ENCODE results near the gene PHLDB3. TPM values are rescaled to one million over a fixed set of nuclear protein-coding genes. Genes with fewer than 3 reads are reported as not detected.
A peak's percentile ranks its signal among the peaks of the same experiment; 100 is the strongest.

PHLDB3 gene
- total RNA-seq, 1 experiment from 2014 or later = 9.0 TPM

GRCh38 chr19:43465468-43466120, 39.0 kb downstream of the PHLDB3 start, which contains the start of gene LYPD3:
Gene LYPD3 (minus strand): TSS chr19:43465608. CDS start chr19:43465571, 37 bp downstream.
- CTCF ChIA-PET = interaction anchor here (0.6 kb wide), 1 partner anchor 54 kb away, joined by 3 read pairs; no protein-coding TSS in a partner anchor
- POLR2A ChIA-PET (ENCODE audit: low non-redundant PET) = no interaction called here
- intact Hi-C loops (cut with micrococcal nuclease; ENCODE audit: unreplicated experiment) = no loop called here
- Histone ChIP-seq H3K4me1 (ENCODE audit: insufficient read depth, low read length, poor library complexity, severe bottlenecking) (no peaks in the 10 kb centered on the region), H3K4me3 (ENCODE audit: low read depth, low read length, poor library complexity, severe bottlenecking) (peak within 1 kb of the TSS; percentile 67), H3K27me3 (replicated peaks; ENCODE audit: insufficient read depth, low read depth, low read length, poor library complexity) (no peaks in the 10 kb centered on the region), H3K27ac (ENCODE audit: low read depth, low read length, poor library complexity, severe bottlenecking) (no peak within 1 kb of the TSS), H3K9me3 (ENCODE audit: low read depth, low read length, poor library complexity, severe bottlenecking) (no peaks in the 10 kb centered on the region), H3K36me3 (ENCODE audit: insufficient read depth, low read length, poor library complexity, severe bottlenecking) (no peaks in the 10 kb centered on the region)
- no TSS peak for BruUV-seq (replicated peaks)
- no peak for DNase-seq (ENCODE audit: low spot score)
- TF ChIP-seq CTCF (conservative IDR thresholded peaks at IDR 0.05; ENCODE audit: low read depth, low read length) (no peak), EZH2 (IDR thresholded peaks at IDR 0.05; ENCODE audit: borderline replicate concordance, low read depth, low read length, poor library complexity, severe bottlenecking) (no peak)

GRCh38 chr19:43464134-43464775, 40.3 kb downstream of the PHLDB3 start:
- POLR2A ChIA-PET (ENCODE audit: low non-redundant PET) = no interaction called here
- CTCF ChIA-PET = interaction anchor here (1.3 kb wide), 1 partner anchor 55 kb away, joined by 3 read pairs; no protein-coding TSS in a partner anchor
- no peaks in the 10 kb centered on the region for H3K9me3 ChIP-seq (ENCODE audit: low read depth, low read length, poor library complexity, severe bottlenecking)
- intact Hi-C loops (cut with micrococcal nuclease; ENCODE audit: unreplicated experiment) = no loop called here
- no peaks in the 10 kb centered on the region for H3K4me1 ChIP-seq (ENCODE audit: insufficient read depth, low read length, poor library complexity, severe bottlenecking)
- DNase-seq (ENCODE audit: low spot score) = no peak
- no peak overlapping the region for H3K27ac ChIP-seq (ENCODE audit: low read depth, low read length, poor library complexity, severe bottlenecking)
- peak overlapping the region; percentile 67 for H3K4me3 ChIP-seq (ENCODE audit: low read depth, low read length, poor library complexity, severe bottlenecking)
- H3K36me3 ChIP-seq (ENCODE audit: insufficient read depth, low read length, poor library complexity, severe bottlenecking) = no peaks in the 10 kb centered on the region
- TF ChIP-seq CTCF (conservative IDR thresholded peaks at IDR 0.05; ENCODE audit: low read depth, low read length) (no peak), EZH2 (IDR thresholded peaks at IDR 0.05; ENCODE audit: borderline replicate concordance, low read depth, low read length, poor library complexity, severe bottlenecking) (no peak)
- no peaks in the 10 kb centered on the region for H3K27me3 ChIP-seq (replicated peaks; ENCODE audit: insufficient read depth, low read depth, low read length, poor library complexity)
- no TSS peak for BruUV-seq (replicated peaks)

- Histone ChIP-seq H3K27me3 (replicated peaks; ENCODE audit: insufficient read depth, low read depth, low read length, poor library complexity) (no peaks in the 10 kb centered on the region), H3K9me3 (ENCODE audit: low read depth, low read length, poor library complexity, severe bottlenecking) (no peaks in the 10 kb centered on the region), H3K36me3 (ENCODE audit: insufficient read depth, low read length, poor library complexity, severe bottlenecking) (no peaks in the 10 kb centered on the region), H3K4me3 (ENCODE audit: low read depth, low read length, poor library complexity, severe bottlenecking) (peak overlapping the region; percentile 67), H3K4me1 (ENCODE audit: insufficient read depth, low read length, poor library complexity, severe bottlenecking) (no peaks in the 10 kb centered on the region), H3K27ac (ENCODE audit: low read depth, low read length, poor library complexity, severe bottlenecking) (peak overlapping the region; percentile 49)
- intact Hi-C loops (cut with micrococcal nuclease; ENCODE audit: unreplicated experiment) = no loop called here
- POLR2A ChIA-PET (ENCODE audit: low non-redundant PET) = interaction anchor here (0.6 to 0.8 kb wide), 2 partner anchors 10 to 25 kb away, joined by 8 to 9 read pairs; no protein-coding TSS in a partner anchor
- no TSS peak for BruUV-seq (replicated peaks)
- CTCF ChIA-PET = interaction anchor here (0.5 to 1.3 kb wide), 4 partner anchors 17 to 249 kb away, joined by 3 to 4 read pairs (median 4); no protein-coding TSS in a partner anchor
- peak; percentile 95 for DNase-seq (ENCODE audit: low spot score)
- TF ChIP-seq EZH2 (IDR thresholded peaks at IDR 0.05; ENCODE audit: borderline replicate concordance, low read depth, low read length, poor library complexity, severe bottlenecking) (no peak), CTCF (conservative IDR thresholded peaks at IDR 0.05; ENCODE audit: low read depth, low read length) (no peak)
Observed at GRCh38 chr19:43463381-43464133, 41.0 kb downstream of the PHLDB3 start.

Data from A673 (cell line).